ENCODE results near the gene TNFAIP8L1.

The TNFAIP8L1 gene

GRCh38 chr19:4609878-4610511 lies 29.3 kb upstream of the TNFAIP8L1 start:
- DNase-seq (ENCODE audit: low read depth in 1 of 2, low spot score in 1 of 2): no peak

- DNase-seq (ENCODE audit: low read depth in 1 of 2, low spot score in 1 of 2): no peak
These were observed 26.0 kb upstream of the TNFAIP8L1 start for GRCh38 chr19:4613254-4613751.

- DNase-seq (ENCODE audit: low read depth in 1 of 2, low spot score in 1 of 2): no peak
These were observed 21.3 kb upstream of the TNFAIP8L1 start for GRCh38 chr19:4618019-4618418.

GRCh38 chr19:4619668-4620294 lies 19.5 kb upstream of the TNFAIP8L1 start:
- DNase-seq (ENCODE audit: low read depth in 1 of 2, low spot score in 1 of 2): no peak

- no peak for DNase-seq (ENCODE audit: low read depth in 1 of 2, low spot score in 1 of 2)
These were observed 18.6 kb upstream of the TNFAIP8L1 start for GRCh38 chr19:4620675-4621074.

- no peak for DNase-seq (ENCODE audit: low read depth in 1 of 2, low spot score in 1 of 2)
These were observed 16.5 kb upstream of the TNFAIP8L1 start for GRCh38 chr19:4622695-4623421.

- DNase-seq (ENCODE audit: low read depth in 1 of 2, low spot score in 1 of 2): no peak
These were observed 15.0 kb upstream of the TNFAIP8L1 start for GRCh38 chr19:4624301-4624700.

GRCh38 chr19:4624733-4625362 lies 14.5 kb upstream of the TNFAIP8L1 start:
- no peak for DNase-seq (ENCODE audit: low read depth in 1 of 2, low spot score in 1 of 2)

GRCh38 chr19:4633140-4633967 lies 6.0 kb upstream of the TNFAIP8L1 start:
- DNase-seq (ENCODE audit: low read depth in 1 of 2, low spot score in 1 of 2): no peak

GRCh38 chr19:4635754-4636116 lies 3.6 kb upstream of the TNFAIP8L1 start:
- DNase-seq (ENCODE audit: low read depth in 1 of 2, low spot score in 1 of 2): no peak

GRCh38 chr19:4636151-4636717 lies 3.1 kb upstream of the TNFAIP8L1 start:
- peak; percentile 60 to 68 for DNase-seq (ENCODE audit: low read depth in 1 of 2, low spot score in 1 of 2)

GRCh38 chr19:4636761-4637160 lies 2.6 kb upstream of the TNFAIP8L1 start:
- no peak for DNase-seq (ENCODE audit: low read depth in 1 of 2, low spot score in 1 of 2)

GRCh38 chr19:4638317-4638716 lies 999 bp upstream of the TNFAIP8L1 start:
- no peak for DNase-seq (ENCODE audit: low read depth in 1 of 2, low spot score in 1 of 2)

GRCh38 chr19:4639531-4640246 lies 373 bp downstream of the TNFAIP8L1 start:
- DNase-seq (ENCODE audit: low read depth in 1 of 2, low spot score in 1 of 2): no peak

- DNase-seq (ENCODE audit: low read depth in 1 of 2, low spot score in 1 of 2): no peak
These were observed 1.1 kb downstream of the TNFAIP8L1 start for GRCh38 chr19:4640247-4641000.

GRCh38 chr19:4641132-4641531 lies 1.8 kb downstream of the TNFAIP8L1 start:
- DNase-seq (ENCODE audit: low read depth in 1 of 2, low spot score in 1 of 2): no peak

GRCh38 chr19:4642625-4643024 lies 3.3 kb downstream of the TNFAIP8L1 start:
- no peak for DNase-seq (ENCODE audit: low read depth in 1 of 2, low spot score in 1 of 2)

- DNase-seq (ENCODE audit: low read depth in 1 of 2, low spot score in 1 of 2): no peak
These were observed 6.4 kb downstream of the TNFAIP8L1 start for GRCh38 chr19:4645718-4646117.

Data from activated T-helper 1 cell treated with anti-CD3 and anti-CD28 coated beads, Interleukin-2, amount 50 U/mL, for 16 hours (primary cell).